ENCODE data around the gene MMEL1.

Gene MMEL1

DNA sequence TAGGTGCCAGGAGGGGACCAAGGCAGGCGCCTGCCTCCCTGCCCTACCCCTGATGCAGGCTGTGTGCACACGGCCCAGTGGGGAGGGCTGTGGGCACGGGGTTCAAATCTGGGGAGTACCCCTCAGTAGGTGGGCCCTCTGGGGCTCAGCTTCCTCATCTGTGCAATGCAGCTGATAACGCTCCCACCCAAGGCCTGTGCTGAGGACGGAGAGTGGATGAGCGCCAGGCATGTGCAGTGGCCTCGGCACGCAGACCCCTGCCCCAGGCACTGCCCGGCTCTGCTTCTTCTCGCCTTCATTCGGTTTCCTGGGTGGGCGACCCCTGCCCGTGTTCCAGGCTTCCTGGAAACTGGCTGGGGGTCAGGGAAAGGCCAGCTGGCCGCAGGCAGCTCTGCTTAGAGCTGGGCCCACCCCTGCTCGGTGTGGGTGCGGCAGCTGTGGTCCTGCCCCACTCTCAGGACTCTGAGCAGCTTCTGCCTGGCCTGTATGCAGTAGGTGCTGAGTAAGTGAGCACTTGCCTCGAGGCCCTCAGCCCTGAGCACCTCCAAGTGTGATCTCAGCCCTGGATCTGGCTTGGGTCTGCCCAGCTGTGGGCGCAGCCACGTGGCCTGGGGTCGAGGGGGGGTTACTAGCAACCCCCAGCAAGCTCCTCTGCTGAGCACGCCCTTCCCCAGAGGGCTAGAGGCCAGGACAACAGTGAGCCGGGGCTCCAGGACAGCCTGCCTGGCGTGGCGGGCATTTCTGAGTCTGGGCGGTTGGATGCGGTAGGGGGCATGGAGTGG lies 88.5 kb downstream of the MMEL1 start:
- no peak for DNase-seq (ENCODE audit: extremely low spot score)
- ChIA-PET POLR2A (no interaction called here), CTCF (interaction anchor here (1.3 kb wide), 1 partner anchor 10 kb away, joined by 3 read pairs; no protein-coding TSS in a partner anchor)
- TF ChIP-seq, protein P1, sequence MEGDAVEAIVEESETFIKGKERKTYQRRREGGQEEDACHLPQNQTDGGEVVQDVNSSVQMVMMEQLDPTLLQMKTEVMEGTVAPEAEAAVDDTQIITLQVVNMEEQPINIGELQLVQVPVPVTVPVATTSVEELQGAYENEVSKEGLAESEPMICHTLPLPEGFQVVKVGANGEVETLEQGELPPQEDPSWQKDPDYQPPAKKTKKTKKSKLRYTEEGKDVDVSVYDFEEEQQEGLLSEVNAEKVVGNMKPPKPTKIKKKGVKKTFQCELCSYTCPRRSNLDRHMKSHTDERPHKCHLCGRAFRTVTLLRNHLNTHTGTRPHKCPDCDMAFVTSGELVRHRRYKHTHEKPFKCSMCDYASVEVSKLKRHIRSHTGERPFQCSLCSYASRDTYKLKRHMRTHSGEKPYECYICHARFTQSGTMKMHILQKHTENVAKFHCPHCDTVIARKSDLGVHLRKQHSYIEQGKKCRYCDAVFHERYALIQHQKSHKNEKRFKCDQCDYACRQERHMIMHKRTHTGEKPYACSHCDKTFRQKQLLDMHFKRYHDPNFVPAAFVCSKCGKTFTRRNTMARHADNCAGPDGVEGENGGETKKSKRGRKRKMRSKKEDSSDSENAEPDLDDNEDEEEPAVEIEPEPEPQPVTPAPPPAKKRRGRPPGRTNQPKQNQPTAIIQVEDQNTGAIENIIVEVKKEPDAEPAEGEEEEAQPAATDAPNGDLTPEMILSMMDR (IDR thresholded peaks at IDR 0.05; ENCODE audit: control extremely low read depth, extremely low read depth, low read depth, missing control alignments) = no peak

DNA sequence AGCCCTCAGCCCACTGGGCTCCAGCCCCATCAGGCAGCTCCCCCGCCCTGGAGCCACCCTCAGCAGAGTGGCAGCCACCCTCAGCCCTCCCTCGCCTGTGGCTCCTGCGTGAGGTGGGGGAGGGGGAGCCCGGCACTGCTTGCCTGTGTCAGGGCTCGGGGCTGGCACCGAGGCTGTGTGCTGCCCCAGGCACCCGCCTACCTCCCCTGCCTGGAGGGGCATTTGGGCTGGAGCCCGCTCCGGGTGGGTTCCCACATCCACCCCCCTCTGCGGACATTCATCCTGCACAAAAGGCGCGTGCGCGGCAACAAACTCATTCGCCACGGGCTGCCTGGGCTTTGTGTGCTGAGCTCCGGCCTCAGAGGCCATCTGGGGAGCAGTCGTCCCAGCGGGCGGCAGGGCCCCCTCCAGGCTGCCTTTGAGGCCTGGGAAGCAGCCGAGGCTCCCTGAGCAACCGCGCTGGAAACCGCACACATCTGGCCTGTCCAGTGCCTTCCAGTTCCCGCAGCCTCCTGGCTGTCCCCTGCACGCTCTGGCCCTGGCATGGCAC lies 89.2 kb downstream of the MMEL1 start:
- POLR2A ChIA-PET = no interaction called here
- DNase-seq (ENCODE audit: extremely low spot score) = no peak

DNA sequence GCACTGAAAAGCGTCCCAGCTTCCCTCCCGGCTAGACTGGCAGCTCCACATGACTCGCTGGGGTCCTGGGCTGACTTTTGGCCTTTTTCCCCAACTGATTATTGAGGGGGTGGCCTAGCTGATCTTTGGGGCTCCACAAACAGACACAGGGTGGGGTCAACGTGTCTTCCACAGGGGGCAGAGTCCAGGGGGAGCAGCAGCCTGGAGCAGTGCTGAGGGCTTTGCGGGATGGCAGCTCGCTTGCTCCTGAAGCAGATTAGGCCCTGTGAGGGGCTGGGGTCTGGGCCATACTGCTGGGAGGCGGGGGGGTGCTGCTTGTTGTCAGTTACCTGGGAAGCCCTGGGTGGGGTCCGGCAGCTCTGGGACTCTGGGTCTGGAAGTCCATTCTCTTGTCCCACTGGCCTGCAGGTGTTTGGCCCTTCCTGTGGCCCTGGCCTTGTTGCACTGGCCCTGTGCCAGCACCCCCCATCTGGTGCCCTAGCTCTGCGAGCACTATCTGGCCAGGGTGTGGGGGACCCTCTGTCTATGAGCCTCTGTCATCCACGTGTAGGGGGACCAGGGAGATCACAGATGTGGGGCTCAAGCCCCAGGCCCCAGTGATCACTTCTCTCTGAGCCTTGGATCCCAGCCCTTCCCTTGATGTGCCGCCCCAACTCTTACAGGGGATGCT lies 90.4 kb downstream of the MMEL1 start:
- ChIA-PET CTCF (interaction anchor here (1.7 kb wide), 1 partner anchor 9 kb away, joined by 6 read pairs; no protein-coding TSS in a partner anchor), POLR2A (no interaction called here)
- no peak for DNase-seq (ENCODE audit: extremely low spot score)
- TF ChIP-seq, protein P1 (IDR thresholded peaks at IDR 0.05; ENCODE audit: control extremely low read depth, extremely low read depth, low read depth, missing control alignments) = no peak

More for the DNA sequence above, 89.2 kb downstream of the MMEL1 start:
- CTCF ChIA-PET = interaction anchor here (1.3 kb wide), 1 partner anchor 10 kb away, joined by 3 read pairs; no protein-coding TSS in a partner anchor
- TF ChIP-seq, protein P1 (IDR thresholded peaks at IDR 0.05; ENCODE audit: control extremely low read depth, extremely low read depth, low read depth, missing control alignments) = no peak

DNA sequence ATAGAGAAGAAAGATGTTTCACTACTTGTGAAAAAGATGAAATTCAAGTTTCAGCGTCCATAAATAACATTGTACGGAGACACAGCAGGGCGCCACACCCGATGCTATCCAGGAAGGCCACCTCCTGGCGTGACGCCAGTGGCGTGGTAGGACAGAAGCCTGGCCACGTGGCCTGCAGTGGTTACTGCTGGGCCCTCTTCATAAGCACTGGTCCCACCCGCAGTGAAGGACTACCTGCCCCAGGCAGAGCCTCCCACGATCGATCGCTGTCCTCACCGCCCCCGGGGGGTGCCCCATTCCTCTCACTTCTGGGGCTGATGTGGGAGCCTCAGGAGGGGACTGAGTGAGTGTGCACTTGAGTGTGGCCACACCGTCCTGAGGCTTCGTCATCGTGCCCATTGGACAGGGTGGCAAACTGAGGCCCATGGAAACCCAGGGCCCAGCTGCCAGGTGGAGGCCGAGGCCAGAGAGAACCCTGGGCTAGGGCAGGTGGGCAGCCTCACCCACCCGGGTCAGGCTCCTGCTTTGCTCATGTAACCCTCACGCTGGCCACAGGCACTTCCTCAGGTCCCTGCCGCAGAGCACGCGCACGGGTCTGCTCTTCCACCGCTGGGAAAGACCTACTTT lies 91.1 kb downstream of the MMEL1 start:
- POLR2A ChIA-PET = no interaction called here
- TF ChIP-seq, protein P1 (IDR thresholded peaks at IDR 0.05; ENCODE audit: control extremely low read depth, extremely low read depth, low read depth, missing control alignments) = no peak
- CTCF ChIA-PET = interaction anchor here (1.1 to 1.7 kb wide), 2 partner anchors 8 to 15 kb away, joined by 4 to 6 read pairs; partner anchors contain the start of gene PANK4
- no peak for DNase-seq (ENCODE audit: extremely low spot score)

DNA sequence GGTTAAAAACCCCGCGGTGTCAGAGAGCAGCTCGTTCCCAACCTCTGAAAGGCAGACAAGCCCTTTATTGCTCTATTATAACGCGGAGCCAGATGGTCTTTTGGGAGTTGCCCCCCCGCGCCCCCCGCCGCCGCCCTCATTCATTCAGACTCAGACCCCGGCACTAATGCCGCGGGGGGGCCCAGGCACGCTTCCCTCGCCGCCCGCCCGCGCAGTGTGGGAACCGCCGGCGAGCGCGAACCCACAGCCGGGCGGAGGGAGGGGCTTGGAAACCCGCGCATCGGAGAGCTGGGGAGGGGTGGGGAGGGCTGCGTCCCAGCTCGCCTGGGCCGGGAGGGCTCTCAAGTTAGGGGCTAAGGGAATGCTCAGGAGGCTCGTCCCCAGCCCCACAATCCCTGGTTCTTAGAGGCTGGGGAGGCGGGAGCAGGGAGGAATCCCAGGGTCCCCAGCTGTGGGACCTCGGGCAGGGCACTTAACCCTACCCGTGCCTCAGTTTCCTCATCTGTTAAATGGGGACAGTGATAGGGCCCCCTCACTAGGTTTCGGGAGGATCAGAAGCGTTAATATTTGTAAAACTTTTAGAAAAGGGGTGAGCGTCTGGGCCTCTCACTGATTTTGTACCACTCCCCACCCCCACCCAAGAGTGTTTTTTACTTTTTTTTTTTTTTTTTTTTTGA lies 91.9 kb downstream of the MMEL1 start:
- no peak for DNase-seq (ENCODE audit: extremely low spot score)
- POLR2A ChIA-PET = no interaction called here
- CTCF ChIA-PET = interaction anchor here (1.1 to 2.1 kb wide), 4 partner anchors 8 to 15 kb away, joined by 3 to 9 read pairs (median 5); partner anchors contain the start of genes HES5 and PANK4
- TF ChIP-seq, protein P1 (IDR thresholded peaks at IDR 0.05; ENCODE audit: control extremely low read depth, extremely low read depth, low read depth, missing control alignments) = no peak

Data from GM10248 (cell line).